ENCODE measurements around the gene SIPA1L2.
A peak's percentile ranks its signal among the peaks of the same experiment; 100 is the strongest.

SIPA1L2 gene

DNA sequence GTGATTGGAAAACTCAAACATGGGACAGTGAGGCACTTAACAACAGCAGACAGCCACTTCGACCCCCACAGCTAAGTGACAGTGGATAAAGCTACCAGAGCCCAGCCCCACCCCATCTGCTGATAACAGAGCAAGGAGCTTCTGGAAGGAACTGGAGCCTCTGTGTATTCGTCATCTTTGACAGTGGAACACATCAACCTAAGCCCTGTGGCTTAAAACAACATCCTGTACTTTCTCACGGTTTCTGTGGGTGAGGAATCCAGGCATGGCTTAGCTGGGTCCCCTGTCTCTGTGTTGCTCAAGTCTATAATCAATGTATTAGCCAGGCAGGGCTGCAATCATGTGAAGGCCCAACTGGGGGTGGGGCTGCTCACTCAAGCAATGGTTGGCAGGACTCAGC is 18.4 kb upstream of the SIPA1L2 start:
- DNase-seq (ENCODE audit: low spot score): no peak

DNA sequence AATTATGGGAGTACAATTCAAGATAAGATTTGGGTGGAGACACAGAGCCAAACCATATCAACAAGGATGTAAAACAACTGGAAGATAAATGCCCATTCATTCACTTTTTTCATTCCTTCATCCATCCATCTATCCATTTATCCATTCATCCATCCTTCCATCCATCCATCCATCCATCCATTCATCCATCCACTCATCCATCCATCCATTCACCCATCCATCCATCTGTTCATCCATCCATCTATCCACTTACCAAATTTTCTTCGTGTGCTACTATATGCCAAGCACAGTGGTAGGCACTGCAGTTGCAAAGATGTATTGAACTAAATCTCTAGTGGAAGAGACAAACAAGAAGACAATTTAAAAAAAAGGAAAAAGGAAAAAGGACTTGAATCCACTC is 14.3 kb upstream of the SIPA1L2 start:
- no peak for DNase-seq (ENCODE audit: low spot score)

DNA sequence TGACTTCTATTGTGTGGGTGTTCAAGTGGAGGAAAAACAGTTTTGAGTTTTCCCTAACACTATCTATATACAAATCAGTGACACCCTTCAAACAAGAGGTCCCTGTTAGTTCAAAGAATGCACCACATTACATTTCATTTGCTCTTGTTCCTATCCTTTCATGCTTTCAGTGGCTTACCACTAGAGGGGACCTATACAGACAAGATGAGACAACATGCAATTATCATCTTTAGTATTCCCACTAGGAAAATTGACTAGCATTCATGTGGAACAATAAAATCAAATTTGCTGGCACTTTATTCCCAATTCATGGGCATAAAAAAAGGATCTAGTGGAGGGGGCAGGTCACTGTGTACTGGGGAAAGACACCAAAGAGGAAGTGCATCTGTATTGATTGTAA is 13.3 kb upstream of the SIPA1L2 start:
- DNase-seq (ENCODE audit: low spot score): no peak

DNA sequence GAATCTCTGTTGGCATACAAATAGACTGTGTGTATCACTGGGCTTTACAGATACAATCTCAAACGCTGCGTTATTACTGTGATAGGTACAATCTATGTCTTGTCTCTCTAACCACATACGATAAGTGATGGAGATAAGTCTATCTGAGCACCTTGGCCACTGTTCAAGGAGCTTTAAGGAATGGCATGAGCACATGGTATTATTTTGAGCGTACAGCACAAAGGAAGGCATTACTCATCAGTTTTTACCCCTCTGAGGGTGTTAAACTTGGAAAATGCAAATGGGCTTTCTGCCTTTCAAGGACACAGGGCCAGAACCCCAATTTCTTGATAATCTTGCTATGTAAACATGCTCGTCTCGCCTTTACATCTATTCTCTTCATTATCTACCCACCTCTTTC is 11.6 kb upstream of the SIPA1L2 start:
- no peak for DNase-seq (ENCODE audit: low spot score)

DNA sequence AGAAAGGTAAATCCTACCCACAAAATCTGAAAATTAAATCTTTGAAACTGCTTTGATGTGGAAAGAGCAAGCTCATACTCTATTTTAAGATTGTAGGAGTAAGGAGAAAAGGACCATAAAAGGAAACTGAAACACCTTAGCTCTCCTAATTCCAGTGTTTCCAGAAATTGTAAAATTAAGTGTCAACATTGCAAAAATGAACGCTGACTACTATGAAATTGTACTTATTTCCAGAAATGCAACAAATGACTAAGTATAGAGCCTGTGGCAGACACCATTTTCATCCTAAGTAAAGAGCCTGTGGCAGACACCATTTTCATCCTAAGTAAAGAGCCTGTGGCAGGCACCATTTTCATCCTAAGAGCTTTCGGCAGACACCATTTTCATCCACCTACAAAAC is 6.9 kb upstream of the SIPA1L2 start:
- no peak for DNase-seq (ENCODE audit: low spot score)

DNA sequence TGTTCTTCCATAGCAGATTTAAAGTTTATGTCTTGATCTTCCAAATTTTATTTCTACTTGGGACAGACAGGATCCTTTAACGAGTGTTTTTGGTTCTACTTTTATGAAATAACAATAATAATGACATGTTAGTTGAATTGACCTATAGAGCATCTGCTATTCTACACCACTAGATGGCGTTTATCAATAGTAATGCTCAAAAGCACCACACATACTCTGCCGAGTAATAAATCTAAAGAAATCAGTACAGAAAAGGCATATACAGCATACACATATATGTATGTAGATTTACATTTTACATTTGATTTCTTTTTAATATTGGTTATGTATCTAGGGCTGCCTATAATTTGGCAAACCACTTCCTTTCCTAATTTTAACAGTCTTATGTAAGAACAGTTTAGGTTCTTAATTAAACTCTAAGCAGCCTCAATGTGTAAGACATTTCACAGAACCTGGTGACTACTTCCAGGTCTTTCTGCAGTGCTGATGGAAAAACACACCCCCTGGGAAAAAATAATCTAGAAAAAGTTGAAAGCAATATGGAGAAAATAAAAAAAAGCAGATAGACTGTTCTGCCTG is 5.9 kb upstream of the SIPA1L2 start:
- DNase-seq (ENCODE audit: low spot score): peak; percentile 34

- DNase-seq (ENCODE audit: low spot score): no peak
Measured at GRCh38 chr1:232635279-232635678, 5.3 kb upstream of the SIPA1L2 start.

GRCh38 chr1:232634096-232634495 is 4.2 kb upstream of the SIPA1L2 start:
- DNase-seq (ENCODE audit: low spot score): no peak

- no peak for DNase-seq (ENCODE audit: low spot score)
Measured at GRCh38 chr1:232630894-232631195, 912 bp upstream of the SIPA1L2 start.

- no peak for DNase-seq (ENCODE audit: low spot score)
Measured at GRCh38 chr1:232629250-232630046, 485 bp downstream of the SIPA1L2 start.

GRCh38 chr1:232628335-232629249 is 1.3 kb downstream of the SIPA1L2 start:
- no peak for DNase-seq (ENCODE audit: low spot score)

- no peak for DNase-seq (ENCODE audit: low spot score)
Measured at GRCh38 chr1:232627645-232628334, 2.1 kb downstream of the SIPA1L2 start.

DNA sequence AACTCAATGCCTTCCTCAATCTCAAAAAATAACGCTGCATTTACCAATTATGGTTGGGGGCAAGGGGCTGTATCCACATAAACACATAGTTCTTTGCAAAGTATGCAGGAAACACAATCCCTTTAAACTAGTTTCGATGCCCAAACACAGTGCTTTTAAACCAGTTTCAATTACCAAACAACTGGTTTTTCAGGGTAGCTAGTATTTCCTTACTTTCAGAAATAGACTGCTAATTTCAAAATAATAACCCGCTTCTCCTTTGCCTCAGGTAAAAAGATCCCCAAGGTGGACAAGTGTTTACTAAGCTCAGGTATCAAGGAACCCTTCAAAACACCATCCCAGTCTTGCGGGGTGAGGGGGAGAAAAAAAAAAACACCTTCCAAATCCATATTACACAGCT is 2.8 kb downstream of the SIPA1L2 start:
- no peak for DNase-seq (ENCODE audit: low spot score)

GRCh38 chr1:232626452-232626851 is 3.5 kb downstream of the SIPA1L2 start:
- DNase-seq (ENCODE audit: low spot score): no peak

DNA sequence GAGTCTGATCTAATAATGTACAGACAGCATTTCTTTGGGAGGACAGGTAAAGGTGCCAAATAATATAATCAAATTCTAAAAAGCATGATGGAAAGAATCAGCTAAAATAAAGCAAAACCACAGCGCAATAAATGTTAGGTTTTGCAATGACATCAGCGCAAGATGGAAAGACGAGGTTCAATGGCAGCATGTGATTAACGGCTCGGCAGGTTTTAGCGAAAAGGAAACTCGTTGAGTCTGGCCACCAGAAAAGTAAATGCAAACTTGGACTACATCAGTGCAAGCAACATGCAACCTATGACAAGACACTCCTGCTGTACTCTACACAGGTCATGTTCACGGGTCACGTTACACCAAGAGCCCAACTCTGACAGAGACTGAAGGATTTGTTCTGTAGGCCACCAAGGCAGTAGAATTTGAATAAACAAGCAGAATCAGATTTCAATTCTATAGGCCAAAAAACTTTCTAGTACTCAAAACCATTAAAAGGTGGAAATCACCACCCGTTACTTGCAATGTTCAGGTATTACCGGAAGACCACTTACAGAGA is 4.5 kb downstream of the SIPA1L2 start:
- DNase-seq (ENCODE audit: low spot score): no peak

GRCh38 chr1:232624546-232625281 is 5.2 kb downstream of the SIPA1L2 start:
- no peak for DNase-seq (ENCODE audit: low spot score)

- DNase-seq (ENCODE audit: low spot score): no peak
Measured at GRCh38 chr1:232622981-232623380, 7.0 kb downstream of the SIPA1L2 start.

- DNase-seq (ENCODE audit: low spot score): no peak
Measured at GRCh38 chr1:232622378-232622777, 7.6 kb downstream of the SIPA1L2 start.

DNA sequence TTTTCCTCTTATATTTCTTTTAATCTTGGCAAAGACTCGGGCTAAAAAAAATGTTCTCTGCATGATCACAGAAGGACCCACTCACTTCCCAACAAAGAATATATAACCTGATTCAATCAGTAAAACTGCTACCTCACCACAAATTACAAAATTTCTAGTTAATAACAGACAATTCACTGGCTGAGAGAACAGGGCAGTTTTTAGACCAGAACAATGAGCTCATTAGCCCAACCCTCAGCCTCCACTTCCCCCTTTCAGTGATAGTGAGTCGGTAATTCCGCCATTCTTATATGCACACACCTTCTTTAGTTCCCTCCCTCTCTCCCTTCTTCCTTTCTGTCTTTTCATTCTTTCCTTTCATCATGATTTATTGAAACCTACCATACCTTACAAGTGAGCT is 8.9 kb downstream of the SIPA1L2 start:
- DNase-seq (ENCODE audit: low spot score): no peak

- no peak for DNase-seq (ENCODE audit: low spot score)
Measured at GRCh38 chr1:232620356-232620969, 9.5 kb downstream of the SIPA1L2 start.

DNA sequence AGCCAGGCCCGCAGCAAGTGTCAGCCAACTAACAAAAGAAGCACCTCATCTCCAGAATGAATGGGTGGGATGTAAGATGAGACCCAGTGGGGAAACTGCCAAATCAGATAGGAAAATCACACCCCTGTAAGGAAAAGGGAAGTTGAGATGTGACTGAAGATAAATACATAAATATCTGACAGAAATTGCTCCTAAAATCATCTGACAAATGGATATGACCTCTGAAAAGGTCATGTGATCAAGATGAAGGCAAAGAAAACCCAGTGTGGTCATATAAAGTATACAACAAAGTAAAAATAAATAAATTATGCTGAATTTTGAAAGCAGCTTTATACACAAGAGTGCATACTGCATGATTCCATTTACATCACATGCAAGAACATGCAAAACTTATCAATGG is 12.7 kb downstream of the SIPA1L2 start:
- DNase-seq (ENCODE audit: low spot score): no peak

Data from hematopoietic multipotent progenitor cell treated with erythropoietin and hydrocortisone succinate and interleukin-3 and kit ligand, for 15 days (in vitro differentiated cells).